Coronary artery (tissue), 2 donors: ENCODE data around the gene DOK6.

Source experiments
- DNase-seq: peaks from one replicate; pipeline ENCODE4 v3.0.0-alpha.2; 2017; ENCODE audit warnings: low spot score
- H3K27ac ChIP-seq, 2 donors: fragments of 200-600 bp; sonication (generic); one replicate each; pipeline ENCODE4 v1.5.1; 2016 to 2019
- H3K4me3 ChIP-seq: fragments of 200-600 bp; sonication (generic); 2 replicates; pipeline ENCODE4 v1.5.1; 2016; ENCODE audit warnings: mild to moderate bottlenecking, moderate library complexity
- CTCF ChIP-seq: fragments of 200-600 bp; sonication (generic); IDR thresholded peaks from one replicate; pipeline ENCODE4 v1.5.1; 2019; ENCODE audit warnings: antibody characterized with exemption

DOK6 gene

GRCh38 chr18:69697069-69697468, 296.4 kb downstream of the DOK6 start:
- TF ChIP-seq CTCF, result no peak
- DNase-seq, result no peak
- Histone ChIP-seq H3K4me3 (no peak overlapping the region), H3K27ac (no peak overlapping the region)

GRCh38 chr18:69697689-69698088, 297.0 kb downstream of the DOK6 start:
- H3K4me3 ChIP-seq, result no peak overlapping the region
- TF ChIP-seq CTCF, result no peak
- DNase-seq, result no peak
- H3K27ac ChIP-seq, result no peak overlapping the region

- DNase-seq, result no peak
- no peak for TF ChIP-seq CTCF
- Histone ChIP-seq H3K4me3 (no peak overlapping the region), H3K27ac (no peak overlapping the region)
Measured at GRCh38 chr18:69701305-69701704, 300.6 kb downstream of the DOK6 start.

- no peak for TF ChIP-seq CTCF
- H3K27ac ChIP-seq, result no peak overlapping the region
- H3K4me3 ChIP-seq, result no peak overlapping the region
- DNase-seq, result no peak
Measured at GRCh38 chr18:69703461-69703860, 302.8 kb downstream of the DOK6 start.

- no peak for DNase-seq
- Histone ChIP-seq H3K27ac (no peak overlapping the region), H3K4me3 (no peak overlapping the region)
- TF ChIP-seq CTCF, result no peak
Measured at GRCh38 chr18:69705987-69706386, 305.3 kb downstream of the DOK6 start.

GRCh38 chr18:69708844-69709243, 308.2 kb downstream of the DOK6 start:
- H3K4me3 ChIP-seq, result no peak overlapping the region
- TF ChIP-seq CTCF, result no peak
- no peak for DNase-seq
- no peak overlapping the region for H3K27ac ChIP-seq

- Histone ChIP-seq H3K4me3 (no peak overlapping the region), H3K27ac (no peak overlapping the region)
- no peak for DNase-seq
- no peak for TF ChIP-seq CTCF
Measured at GRCh38 chr18:69715191-69715795, 314.6 kb downstream of the DOK6 start.
